HFFc6 (cell line): ENCODE data around the gene RGL3. TPM values are rescaled to one million over a fixed set of nuclear protein-coding genes. Genes with fewer than 3 reads are reported as not detected.
"Not testable (repeated sequence)": the region's sequence is repeated elsewhere in the genome, so short reads cannot be mapped to it uniquely, and the experiment has no call there.

ENCODE experiments used
- DNase-seq: peaks from one replicate; pipeline ENCODE4 v3.0.0-alpha.2; 2018
- H3K27ac Mint-ChIP-seq: 2 replicates; pipeline ENCODE4 v1.8.0; 2020; ENCODE audit warnings: mild to moderate bottlenecking, mixed read lengths
- H3K27me3 Mint-ChIP-seq: 2 replicates; pipeline ENCODE4 v1.8.0; 2021; ENCODE audit warnings: mild to moderate bottlenecking, moderate library complexity, mixed read lengths; ENCODE audit not compliant: insufficient read depth
- H3K36me3 Mint-ChIP-seq: 2 replicates; pipeline ENCODE4 v1.8.0; 2021; ENCODE audit warnings: low read depth, mixed read lengths
- H3K4me1 Mint-ChIP-seq: 2 replicates; pipeline ENCODE4 v1.8.0; 2020; ENCODE audit warnings: low read depth, mixed read lengths
- H3K4me3 Mint-ChIP-seq: 2 replicates; pipeline ENCODE4 v1.8.0; 2020; ENCODE audit warnings: mild to moderate bottlenecking, moderate library complexity, mixed read lengths
- H3K9me3 Mint-ChIP-seq: 2 replicates; pipeline ENCODE4 v1.8.0; 2020; ENCODE audit warnings: mild to moderate bottlenecking, mixed read lengths
- CTCF ChIP-seq: fragments of 200-600 bp; sonication (generic); IDR thresholded peaks from 2 replicates; pipeline ENCODE4 v1.5.0; 2021; ENCODE audit warnings: antibody characterized with exemption, mild to moderate bottlenecking
- total RNA-seq, 6 experiments: library from RNA; stranded (reverse); fragmentation: NEBNext Ultra II Directional; extraction: Animal tissue kit (Norgen Biotek cat#: 25700); gene quantifications; 2 replicates in 1 of 6; 3 replicates in 5 of 6; pipeline ENCODE4 v1.2.3, GENCODE V29; 2021

Gene RGL3
- total RNA-seq, 6 experiments from 2014 or later = 7.3 to 11.7 (median 8.9) TPM

DNA sequence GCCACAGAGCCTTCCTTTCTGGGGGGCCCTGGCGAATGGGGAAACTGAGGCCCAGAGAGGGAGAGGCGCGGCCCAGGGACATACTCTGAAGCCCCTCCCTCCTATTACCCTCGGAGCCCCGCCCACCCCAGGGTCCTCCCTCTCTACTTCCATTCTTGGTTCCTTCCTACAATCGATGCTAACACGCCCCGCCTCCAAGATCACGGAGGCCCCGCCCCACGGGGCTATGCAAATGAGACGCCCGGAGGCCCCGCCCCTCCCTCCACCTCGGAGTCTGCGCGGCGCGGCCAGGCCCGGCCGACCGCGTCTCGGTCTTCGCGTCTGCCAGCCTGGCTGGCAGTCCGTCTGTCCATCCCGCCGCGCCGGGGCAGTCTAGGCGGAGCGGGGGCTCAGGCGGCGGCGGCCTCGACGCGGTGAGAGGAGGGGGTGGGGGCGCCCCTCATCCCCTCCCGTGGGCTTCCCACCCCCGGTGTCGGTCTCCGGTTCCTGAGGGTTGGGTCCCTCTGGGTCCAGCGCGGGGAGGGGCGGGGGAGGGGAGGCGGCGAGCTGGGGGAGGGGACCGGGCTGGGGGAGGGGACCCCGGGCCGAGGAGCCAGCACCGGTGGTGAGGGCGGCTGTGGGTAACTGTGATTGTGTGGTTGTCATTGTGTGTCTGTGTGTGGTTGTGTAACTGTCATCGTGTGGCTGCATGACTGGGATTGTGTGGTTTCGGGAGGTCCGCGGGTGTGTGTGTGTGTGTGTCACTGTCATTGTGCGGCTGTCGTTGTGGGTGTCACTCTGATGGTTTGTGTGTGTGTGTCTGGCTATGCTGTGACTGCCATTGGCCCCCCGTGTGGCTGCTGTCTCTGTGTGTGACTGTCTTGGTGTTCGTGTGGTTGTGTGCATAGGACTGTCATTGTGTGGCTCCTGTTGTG is 63.7 kb downstream of the RGL3 start, which contains the start of gene PLPPR2:
Gene PLPPR2, plus strand, starts transcription at position 273 of the 914 bp plus-strand sequence. CDS start 2,242 bp downstream, outside the sequence.
- H3K27ac Mint-ChIP-seq = peak within 1 kb of the TSS; percentile 29; the same call in 1 of the 2 replicates
- peak within 1 kb of the TSS; percentile 91 for H3K4me3 Mint-ChIP-seq

GRCh38 chr19:11354102-11354501 is 65.0 kb downstream of the RGL3 start:
- H3K4me1 Mint-ChIP-seq = peaks cover 11% of the 10 kb centered on the region
- H3K4me3 Mint-ChIP-seq, H3K36me3 Mint-ChIP-seq, H3K27me3 Mint-ChIP-seq, H3K9me3 Mint-ChIP-seq, DNase-seq, H3K27ac Mint-ChIP-seq: not testable (repeated sequence)

More for the DNA sequence above, 63.7 kb downstream of the RGL3 start, which contains the start of gene PLPPR2:
- peak; percentile 79 for DNase-seq
- Mint-ChIP-seq H3K27me3 (peaks cover 4% of the 10 kb centered on the region), H3K4me1 (peaks cover 11% of the 10 kb centered on the region), H3K36me3 (no peaks in the 10 kb centered on the region; the same call in 1 of the 2 replicates), H3K9me3 (no peaks in the 10 kb centered on the region)
- TF ChIP-seq CTCF = no peak

- Mint-ChIP-seq H3K4me1 (peaks cover 27% of the 10 kb centered on the region), H3K4me3 (no peak overlapping the region), H3K9me3 (peaks cover 12% of the 10 kb centered on the region), H3K27me3 (peaks cover 4% of the 10 kb centered on the region; the same call in 1 of the 2 replicates), H3K27ac (no peak overlapping the region), H3K36me3 (0 out of 2 replicates have a peak, but pooled peaks cover 10% of the 10 kb centered on the region)
- DNase-seq = no peak
- TF ChIP-seq CTCF = no peak
Measured at GRCh38 chr19:11349171-11349570, 69.9 kb downstream of the RGL3 start.

DNA sequence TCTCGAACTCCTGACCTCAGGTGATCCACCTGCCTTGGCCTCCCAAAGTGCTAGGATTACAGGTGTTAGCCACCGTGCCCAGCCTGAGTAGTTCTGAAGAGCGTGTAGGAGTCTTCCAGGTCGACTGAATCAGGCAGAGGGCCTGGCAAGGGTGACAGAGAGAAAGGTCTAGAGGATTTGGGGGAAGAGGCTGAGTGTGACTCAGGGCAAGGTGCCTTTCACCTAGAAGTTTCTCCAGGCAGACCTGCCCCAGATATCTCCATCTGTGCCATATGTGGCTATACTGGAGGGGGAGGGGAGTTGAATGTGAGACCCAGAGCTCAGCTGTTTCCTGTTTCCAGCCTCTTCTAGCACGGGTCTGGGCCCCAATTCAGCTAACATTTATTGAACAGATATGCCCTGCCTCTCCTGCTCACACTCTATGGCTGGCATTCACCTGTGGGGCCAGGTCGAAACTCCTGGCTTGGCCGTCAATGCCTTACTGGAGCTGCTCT is 71.5 kb downstream of the RGL3 start:
- no peak for DNase-seq
- Mint-ChIP-seq H3K4me1 (peaks cover 30% of the 10 kb centered on the region), H3K4me3 (no peak overlapping the region; the same call in 1 of the 2 replicates), H3K27ac (no peak overlapping the region), H3K36me3 (0 out of 2 replicates have a peak, but pooled peaks cover 10% of the 10 kb centered on the region), H3K9me3 (peaks cover 12% of the 10 kb centered on the region), H3K27me3 (peaks cover 2% of the 10 kb centered on the region; the same call in 1 of the 2 replicates)
- no peak for TF ChIP-seq CTCF

DNA sequence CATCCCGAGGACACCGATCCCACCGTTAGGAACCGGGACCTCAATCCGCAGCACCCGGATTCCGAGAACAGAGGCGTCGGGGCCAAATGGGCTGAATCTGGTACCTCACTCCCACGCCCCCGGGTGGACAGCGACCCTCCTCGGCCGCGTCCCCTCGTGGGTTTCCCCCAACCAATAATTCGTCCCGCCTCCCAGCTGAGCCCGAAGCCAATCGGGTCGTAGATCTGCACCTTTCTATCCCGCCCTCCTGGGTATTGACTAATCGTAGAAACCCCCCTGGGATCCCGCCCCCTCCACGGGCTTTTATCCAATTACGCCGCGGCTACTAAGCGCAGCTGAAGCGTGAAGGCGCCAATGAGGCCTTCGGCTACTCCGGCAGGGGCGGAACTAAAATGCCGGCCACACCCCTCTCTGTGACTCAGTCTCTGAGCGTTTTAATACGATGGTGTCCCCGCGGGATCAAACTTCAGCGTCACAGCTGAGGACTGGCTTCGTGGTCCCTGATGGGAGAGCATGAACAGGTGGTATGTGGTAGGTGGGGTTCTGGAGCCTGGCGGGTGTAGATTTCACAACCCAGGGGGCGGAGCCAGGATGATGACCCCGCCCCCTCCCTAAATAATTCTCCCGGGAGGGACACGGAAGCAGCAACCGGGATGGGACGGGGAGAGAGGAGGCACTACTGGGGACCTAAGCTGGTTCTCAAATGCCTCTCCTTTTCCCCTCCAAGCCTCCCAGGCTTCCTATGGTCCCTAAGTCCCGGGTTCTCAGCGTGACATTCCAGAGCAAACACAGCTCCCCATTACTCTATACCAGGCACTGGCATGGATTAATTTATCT is 72.8 kb downstream of the RGL3 start, which contains the start of the genes CCDC159 and TMEM205:
Gene CCDC159, plus strand, starts transcription at position 416 of the 837 bp plus-strand sequence. Its CDS starts 88 bp downstream, at position 504.
Gene TMEM205, minus strand, starts transcription at position 165 of the 837 bp plus-strand sequence. CDS start 649 bp downstream, outside the sequence.
- Mint-ChIP-seq H3K36me3 (0 out of 2 replicates have a peak, but pooled peaks cover 10% of the 10 kb centered on the region), H3K9me3 (peaks cover 12% of the 10 kb centered on the region), H3K4me3 (peak within 1 kb of the TSS; percentile 95), H3K27me3 (peaks cover 2% of the 10 kb centered on the region; the same call in 1 of the 2 replicates), H3K27ac (peak within 1 kb of the TSS; percentile 90), H3K4me1 (peaks cover 30% of the 10 kb centered on the region)
- TF ChIP-seq CTCF = peak; percentile 22; the same call in 1 of the 2 replicates
- peak; percentile 99 for DNase-seq
